GM10847 (cell line): ENCODE data around the gene ADPRHL1.

Experiments
- POLR2A ChIP-seq: IDR thresholded peaks from 2 replicates; pipeline ENCODE4 v1.6.1; 2011; ENCODE audit not compliant: insufficient read length; ENCODE audit errors: extremely low read depth

The ADPRHL1 gene

DNA sequence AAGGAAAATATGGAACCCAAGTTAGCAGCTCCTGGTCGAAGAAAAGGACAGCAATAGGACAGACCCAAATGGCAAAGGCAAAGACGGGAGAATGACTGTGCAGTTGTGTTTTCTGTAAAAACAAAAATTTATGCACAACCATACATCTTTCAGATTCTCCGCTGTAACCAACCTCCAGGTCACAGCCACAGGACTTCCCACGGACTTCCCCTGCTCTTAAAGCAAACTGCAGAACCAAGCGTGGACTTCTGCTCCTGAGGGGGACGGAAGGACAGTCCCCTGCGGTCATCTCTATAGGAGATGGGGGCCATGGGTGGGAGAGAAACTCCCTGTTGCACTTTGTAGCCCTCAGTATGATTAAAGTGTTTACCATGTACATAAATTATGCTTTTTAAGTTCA, 91.9 kb downstream of the ADPRHL1 start:
- TF ChIP-seq POLR2A = no peak

DNA sequence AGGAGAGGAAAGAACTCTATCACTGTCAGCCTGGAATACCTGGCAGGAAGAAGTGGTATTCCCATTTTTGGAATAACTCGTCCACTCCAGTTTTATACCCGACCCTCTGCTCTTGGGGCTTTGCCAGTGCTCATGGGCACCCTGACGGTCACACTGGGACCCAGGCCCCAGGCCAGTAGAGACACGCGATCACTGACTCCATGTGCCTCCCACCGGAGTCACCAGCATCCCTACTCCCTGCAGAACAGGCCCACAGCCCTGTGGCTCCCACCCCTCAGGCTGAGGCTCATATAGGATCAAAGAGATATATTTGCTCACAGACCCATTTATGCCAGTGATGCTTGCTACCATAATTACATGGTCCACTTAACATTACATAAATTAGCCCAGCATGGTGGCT, 92.8 kb downstream of the ADPRHL1 start:
- TF ChIP-seq POLR2A = no peak

DNA sequence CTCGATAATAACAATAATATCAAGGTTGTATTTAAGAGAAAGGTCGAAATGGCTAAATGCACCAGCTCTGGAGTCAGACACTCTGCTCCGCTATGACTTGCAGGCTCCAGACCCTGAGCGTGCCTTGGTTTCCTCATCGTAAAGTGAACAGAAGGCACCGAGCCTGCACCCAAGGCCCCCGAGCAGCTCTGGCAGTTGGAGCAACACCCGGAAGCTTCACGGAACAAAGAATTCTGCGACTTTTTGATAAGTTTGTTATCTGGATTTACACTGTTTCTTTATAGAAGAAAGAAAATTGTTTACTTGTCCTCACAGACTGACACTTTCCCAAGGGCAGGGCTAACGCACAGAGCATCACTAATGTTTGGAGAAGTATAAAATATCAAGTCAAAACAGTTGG, 93.7 kb downstream of the ADPRHL1 start:
- no peak for TF ChIP-seq POLR2A

DNA sequence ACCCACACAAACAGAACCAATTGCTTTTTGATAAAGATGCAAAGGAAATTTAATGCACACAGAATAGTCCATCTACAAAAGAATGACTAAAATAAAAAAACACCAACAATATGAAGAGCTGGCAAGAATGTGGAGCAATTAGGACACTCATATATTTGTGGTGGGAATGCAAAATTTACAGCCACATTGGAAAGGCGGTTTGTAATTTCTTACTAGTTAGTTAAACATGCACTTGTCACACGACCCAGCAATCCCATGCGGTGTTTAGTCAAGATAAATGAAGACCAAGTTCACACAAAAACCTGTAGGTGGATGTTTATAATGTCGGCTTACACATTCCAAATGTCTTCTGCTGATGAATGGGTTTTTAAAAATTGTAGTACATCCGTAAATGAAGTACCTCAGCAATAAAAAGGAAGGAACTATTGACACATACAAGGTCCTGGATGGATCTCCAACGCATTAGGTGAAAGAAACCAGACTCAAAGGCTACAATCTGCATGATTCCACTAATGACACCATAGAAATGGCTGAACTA, 94.6 kb downstream of the ADPRHL1 start:
- TF ChIP-seq POLR2A = no peak

DNA sequence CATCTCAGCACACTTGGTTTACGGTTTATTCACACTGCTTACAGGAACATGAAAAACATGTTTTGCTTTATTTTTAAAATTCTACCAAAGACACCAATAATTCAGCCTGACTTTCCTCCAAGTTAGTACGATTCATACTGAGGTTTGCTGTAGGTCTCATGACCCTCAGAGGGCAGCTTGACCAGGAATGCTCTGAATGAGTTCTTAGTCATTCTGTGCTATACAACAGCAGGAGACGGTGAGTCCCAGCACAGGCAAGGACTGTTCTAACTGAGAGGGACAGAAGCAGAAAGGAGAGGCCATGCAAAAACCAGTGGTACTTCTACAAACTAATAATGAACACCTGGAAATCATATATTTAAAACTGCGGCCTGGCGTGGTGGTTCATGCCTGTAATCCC, 95.8 kb downstream of the ADPRHL1 start:
- no peak for TF ChIP-seq POLR2A

DNA sequence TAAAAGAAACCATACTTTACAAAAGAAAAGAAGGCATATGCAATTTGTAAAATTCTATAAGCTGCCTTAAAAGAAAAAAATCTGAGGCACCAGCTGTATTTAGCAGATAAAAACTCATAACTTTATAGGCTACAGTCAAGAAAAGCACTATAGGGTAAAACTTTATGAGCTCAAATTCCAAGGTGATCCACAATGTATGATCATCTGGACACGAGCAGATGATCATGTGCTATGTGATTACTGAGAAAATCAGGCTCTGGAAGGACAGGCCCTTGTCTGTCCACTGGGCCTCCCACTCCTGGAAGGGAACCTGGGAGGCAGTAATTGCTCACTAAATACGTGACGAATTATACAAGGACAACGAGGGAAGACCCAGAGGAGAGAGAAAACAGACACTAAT, 96.7 kb downstream of the ADPRHL1 start:
- TF ChIP-seq POLR2A = no peak

DNA sequence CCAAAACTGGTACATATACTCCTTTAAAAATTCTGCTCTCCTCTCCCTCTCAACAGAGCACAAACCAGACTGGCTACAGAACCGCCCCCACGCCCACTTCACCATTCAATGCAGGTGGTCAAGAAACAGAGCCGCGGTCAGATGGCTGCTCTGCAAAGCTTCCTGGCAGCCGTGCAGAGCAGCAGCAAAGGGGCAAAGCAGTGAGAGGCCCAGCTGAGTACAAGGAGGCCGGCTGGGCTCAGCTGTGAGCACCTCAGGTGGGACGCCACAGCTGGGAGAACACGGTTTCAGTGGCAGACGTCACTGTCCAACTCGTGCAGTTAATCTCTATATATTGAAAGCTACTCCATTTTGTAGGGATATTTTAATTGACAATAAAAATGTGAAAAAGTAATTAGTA, 97.7 kb downstream of the ADPRHL1 start:
- TF ChIP-seq POLR2A = no peak

DNA sequence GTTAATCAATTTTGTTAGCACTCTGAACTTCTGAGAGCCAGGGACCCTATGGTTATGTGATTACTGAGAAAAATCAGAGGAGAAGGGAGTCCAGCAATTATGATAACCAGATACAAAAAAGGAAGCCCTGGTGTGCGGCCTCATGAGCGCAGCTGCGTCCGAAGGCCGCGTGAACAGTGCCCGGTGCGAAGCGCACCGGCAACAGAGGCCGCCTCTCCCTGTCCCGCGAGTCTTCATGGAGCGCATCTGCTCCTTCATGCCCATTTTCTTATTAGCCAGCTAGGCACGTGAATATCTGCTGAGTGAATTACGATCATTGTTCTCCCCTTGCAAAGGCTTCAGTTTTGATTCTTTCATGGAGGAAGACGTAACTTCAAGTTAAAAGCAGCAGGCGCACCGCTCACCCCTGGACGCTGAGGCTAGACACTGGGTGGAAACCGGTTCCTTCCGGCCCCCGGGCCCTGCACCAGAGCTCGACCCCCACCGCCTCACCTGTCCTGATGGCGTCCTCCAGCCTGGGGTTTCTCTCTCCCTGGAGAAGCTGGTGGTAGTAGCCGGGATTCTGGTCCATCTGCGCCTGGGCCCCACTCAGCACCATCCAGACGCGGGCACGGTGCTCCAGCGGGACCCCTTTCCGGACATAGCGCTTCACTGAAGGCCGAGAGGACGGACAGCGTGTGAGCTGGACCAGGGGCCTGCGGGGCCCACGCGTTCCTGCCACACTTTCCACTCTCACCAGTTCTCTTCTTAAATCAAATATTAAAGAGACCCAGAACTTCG, 98.3 kb downstream of the ADPRHL1 start:
- no peak for TF ChIP-seq POLR2A

DNA sequence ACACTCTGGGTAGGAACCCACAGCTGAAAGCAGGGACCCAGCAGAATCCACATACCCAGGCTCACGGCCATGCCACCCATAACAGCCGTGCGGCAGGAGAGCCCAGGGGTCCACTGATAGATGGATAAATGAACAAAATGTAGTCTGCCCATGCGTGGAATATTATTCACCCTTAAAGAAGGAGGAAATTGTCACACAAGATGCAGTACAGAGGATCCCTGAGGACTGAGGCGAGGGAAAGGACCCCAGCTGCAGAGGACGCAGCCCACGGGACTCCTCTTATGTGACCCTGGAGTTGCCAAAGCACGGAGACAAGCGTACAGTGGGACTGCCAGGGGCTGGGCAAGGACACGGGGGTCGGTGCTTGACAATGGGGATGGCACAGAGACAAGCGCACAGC, 100.0 kb downstream of the ADPRHL1 start:
- no peak for TF ChIP-seq POLR2A

DNA sequence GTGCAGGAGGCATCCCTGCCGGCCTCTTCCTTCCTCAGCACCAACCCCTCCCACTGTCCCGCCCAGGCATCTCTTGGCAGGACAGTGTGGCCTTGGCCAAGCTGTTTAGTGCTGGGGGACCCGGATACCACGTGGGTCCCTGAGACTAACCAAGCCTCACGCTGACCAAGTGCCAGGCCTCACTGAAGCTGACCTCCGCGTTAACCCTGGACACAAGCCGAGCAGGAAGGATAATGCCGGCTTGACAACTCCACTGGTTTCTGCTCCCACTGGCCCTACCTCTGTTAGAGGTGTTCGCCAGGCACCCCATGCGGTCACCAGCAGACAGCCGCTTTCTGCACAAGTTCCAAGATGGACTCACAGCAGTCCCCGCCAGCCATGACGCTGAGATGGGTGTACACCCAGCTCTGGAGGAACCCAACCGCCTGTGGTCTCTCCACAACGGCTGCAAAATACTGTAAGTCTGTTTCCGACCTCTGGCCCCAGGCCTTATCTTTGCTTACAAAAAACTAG, 101.7 kb downstream of the ADPRHL1 start:
- TF ChIP-seq POLR2A = no peak

DNA sequence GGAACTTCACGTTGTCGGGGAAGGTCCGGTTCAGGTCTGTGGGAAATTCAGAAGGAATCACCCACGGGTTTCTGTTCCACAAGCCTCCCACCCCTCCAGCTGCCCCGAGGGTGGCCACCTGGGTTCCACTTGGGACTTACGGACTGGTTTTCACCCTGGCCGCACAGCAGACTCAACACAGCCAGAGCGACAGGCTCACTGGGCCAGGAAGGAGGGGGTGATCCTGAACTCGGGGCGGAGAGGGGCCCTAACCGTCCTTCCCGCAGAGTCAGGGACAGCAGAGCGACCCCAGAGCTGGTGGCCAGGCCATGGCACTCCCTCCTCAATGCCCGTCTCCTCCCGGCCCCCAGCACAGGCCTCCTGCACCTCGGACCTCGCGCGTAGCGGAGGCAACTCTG, 102.4 kb downstream of the ADPRHL1 start:
- no peak for TF ChIP-seq POLR2A

DNA sequence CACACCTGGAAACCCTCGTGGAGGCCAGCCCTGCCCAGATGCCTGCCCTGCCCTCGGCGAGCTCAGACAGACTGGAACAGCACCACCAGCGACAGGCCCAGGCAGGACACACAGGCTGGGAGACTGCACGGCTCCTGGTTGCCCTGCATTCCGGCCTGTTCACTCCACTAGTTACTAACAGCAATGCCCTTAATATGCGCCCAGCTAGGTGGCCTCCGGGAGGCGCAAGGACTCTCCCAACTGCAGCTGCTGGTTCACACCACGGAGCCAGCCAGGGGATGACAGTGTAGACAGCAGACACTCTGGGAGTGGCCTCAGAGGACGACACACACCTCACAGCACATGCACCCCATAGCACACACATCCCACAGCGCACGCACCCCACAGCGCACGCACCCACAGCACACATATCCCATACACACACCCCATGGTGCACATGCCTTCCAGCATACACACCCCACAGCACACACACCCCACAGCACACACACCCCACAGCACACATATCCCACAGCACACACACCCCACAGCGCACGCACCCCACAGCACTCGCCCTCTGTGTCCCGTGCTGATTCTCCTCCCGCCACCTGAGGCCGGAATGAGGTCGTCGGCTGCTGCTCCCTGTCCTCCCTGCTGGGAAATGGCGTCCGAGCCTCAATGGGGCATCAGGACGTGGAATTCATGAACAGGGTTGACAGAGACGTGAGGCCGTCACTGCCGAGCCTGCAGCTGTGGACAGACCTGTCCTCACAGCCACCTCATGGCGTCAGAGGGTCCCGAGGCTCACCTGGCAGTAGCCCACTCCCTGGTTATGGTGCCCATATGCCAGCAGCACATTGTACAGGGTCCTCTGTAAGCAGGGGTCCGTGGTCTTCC, 103.0 kb downstream of the ADPRHL1 start:
- no peak for TF ChIP-seq POLR2A
